HCT116 (cell line): ENCODE measurements around the gene KCNJ18. TPM values are rescaled to one million over a fixed set of nuclear protein-coding genes. Genes with fewer than 3 reads are reported as not detected.
"Not testable (repeated sequence)": the region's sequence is repeated elsewhere in the genome, so short reads cannot be mapped to it uniquely, and the experiment has no call there.

Experiments used
- ATAC-seq: fragments of 200-7000 bp; cut with Tn5 transposase; 2 replicates; pipeline ENCODE4 v1.9.1; 2020; ENCODE audit warnings: mild to moderate bottlenecking, moderate library complexity
- BruUV-seq: library from RNA; stranded (reverse); fragments of 400-500 nt; replicated peaks from 2 replicates; lab custom pipeline; 2021; lab: Mats Ljungman, UMichigan
- CTCF ChIA-PET: fragments of 300-600 bp; sonication (Branson Sonifier 250); formaldehyde crosslinking; loops from one replicate; lab custom pipeline; 2021; ENCODE audit warnings: antibody characterized with exemption; lab: Charles Lee
- POLR2A ChIA-PET: fragments of 300-600, 350-600 bp; sonication (Branson Sonifier 250); formaldehyde crosslinking; loops from one replicate; lab custom pipeline; 2021; ENCODE audit warnings: antibody characterized with exemption; lab: Charles Lee
- RAD21 ChIA-PET, 2 experiments: fragments of 300-600 bp; sonication (Branson Sonifier 250); formaldehyde crosslinking; loops; one replicate each; lab custom pipeline; 2023; ENCODE audit warnings: low total read pairs in 2 of 2; ENCODE audit not compliant: uncharacterized antibody in 2 of 2, unreplicated experiment in 2 of 2, low non-redundant PET in 1 of 2; lab: Charles Lee
- DNase-seq: peaks from one replicate; pipeline ENCODE4 v3.0.0-alpha.2; 2010; ENCODE audit warnings: low read depth, low spot score
- H2AFZ ChIP-seq: fragments of 200-600 bp; shearing (Covaris generic), sonication (generic); 2 replicates; pipeline ENCODE4 v1.6.1; 2017; ENCODE audit warnings: low read depth, mixed run types, mixed read lengths, antibody characterized with exemption, low read length; ENCODE audit not compliant: poor library complexity, severe bottlenecking
- H3K27ac ChIP-seq: 2 replicates; pipeline ENCODE4 v1.5.1; 2012; ENCODE audit warnings: low read depth, low read length
- H3K27me3 ChIP-seq: fragments of 200-600 bp; sonication (generic); 2 replicates; pipeline ENCODE4 v1.6.1; 2016; ENCODE audit warnings: mixed run types, low read length, mixed read lengths; ENCODE audit not compliant: insufficient read depth
- H3K36me3 ChIP-seq, 2 experiments: fragments of 200-500 bp in 1 of 2; fragments of 200-600 bp in 1 of 2; sonication (Bioruptor generic) in 1 of 2; sonication (generic) in 1 of 2; 2 replicates each; pipeline versions ENCODE4 v1.5.1 to v1.6.1; 2014 to 2016; ENCODE audit warnings: low read length in 2 of 2, inconsistent platforms in 1 of 2, mixed read lengths in 1 of 2, mixed run types in 1 of 2; ENCODE audit not compliant: insufficient read depth in 2 of 2, control insufficient read depth in 1 of 2
- H3K4me1 ChIP-seq, 2 experiments: fragments of 200-600 bp in 1 of 2; sonication (generic) in 1 of 2; 2 replicates each; pipeline versions ENCODE4 v1.5.1 to v1.6.1; 2012 to 2017; ENCODE audit warnings: low read length in 2 of 2, inconsistent platforms in 1 of 2, mild to moderate bottlenecking in 1 of 2, mixed read lengths in 1 of 2, mixed run types in 1 of 2, moderate library complexity in 1 of 2; ENCODE audit not compliant: insufficient read depth in 2 of 2, control insufficient read depth in 1 of 2
- H3K4me2 ChIP-seq: fragments of 200-600 bp; sonication (generic); 2 replicates; pipeline ENCODE4 v1.6.1; 2017; ENCODE audit warnings: mixed run types, low read length, mixed read lengths
- H3K4me3 ChIP-seq, 2 experiments: fragments of 200-600 bp in 1 of 2; sonication (generic) in 1 of 2; replicated peaks in 1 of 2; 2 replicates each; pipeline ENCODE4 v1.5.1; 2011 to 2016; ENCODE audit warnings: low read length in 2 of 2, control low read depth in 1 of 2, low read depth in 1 of 2, mild to moderate bottlenecking in 1 of 2, mixed read lengths in 1 of 2, mixed run types in 1 of 2
- H3K79me2 ChIP-seq: fragments of 200-600 bp; sonication (generic); 2 replicates; pipeline ENCODE4 v1.6.1; 2017; ENCODE audit warnings: mild to moderate bottlenecking, mixed run types, low read length, moderate library complexity, mixed read lengths; ENCODE audit not compliant: insufficient read depth
- H3K9ac ChIP-seq: fragments of 200-600 bp; sonication (generic); 2 replicates; pipeline ENCODE4 v1.6.1; 2016; ENCODE audit warnings: low read length, mixed read lengths
- H3K9me2 ChIP-seq: fragments of 200-600 bp; sonication (generic), shearing (Covaris generic); 2 replicates; pipeline ENCODE4 v1.6.1; 2017; ENCODE audit warnings: mixed run types, mild to moderate bottlenecking, moderate library complexity; ENCODE audit not compliant: insufficient read depth
- H3K9me3 ChIP-seq, 2 experiments: fragments of 200-500 bp in 1 of 2; fragments of 200-600 bp in 1 of 2; sonication (Bioruptor generic) in 1 of 2; sonication (generic) in 1 of 2; 2 replicates each; pipeline ENCODE4 v1.6.1; 2014 to 2017; ENCODE audit warnings: low read length in 2 of 2, mixed read lengths in 2 of 2, inconsistent platforms in 1 of 2, low read depth in 1 of 2, mild to moderate bottlenecking in 1 of 2, mixed run types in 1 of 2, moderate library complexity in 1 of 2; ENCODE audit not compliant: control insufficient read depth in 1 of 2, insufficient read depth in 1 of 2
- H4K20me1 ChIP-seq: fragments of 200-600 bp; sonication (generic), shearing (Covaris generic); 2 replicates; pipeline ENCODE4 v1.6.1; 2017; ENCODE audit warnings: mixed run types, mild to moderate bottlenecking, moderate library complexity; ENCODE audit not compliant: insufficient read depth
- intact Hi-C: fragments of 100-400 bp; cut with micrococcal nuclease; formaldehyde crosslinking; loops from 2 replicates; pipeline ENCODE4 v1.10.0; 2022
- total RNA-seq: library from RNA; stranded (reverse); gene quantifications from one replicate; pipeline ENCODE4 v1.2.1, GENCODE V29; 2021; ENCODE audit not compliant: unreplicated experiment

The KCNJ18 gene
- total RNA-seq, 1 experiment from 2014 or later = not detected

DNA sequence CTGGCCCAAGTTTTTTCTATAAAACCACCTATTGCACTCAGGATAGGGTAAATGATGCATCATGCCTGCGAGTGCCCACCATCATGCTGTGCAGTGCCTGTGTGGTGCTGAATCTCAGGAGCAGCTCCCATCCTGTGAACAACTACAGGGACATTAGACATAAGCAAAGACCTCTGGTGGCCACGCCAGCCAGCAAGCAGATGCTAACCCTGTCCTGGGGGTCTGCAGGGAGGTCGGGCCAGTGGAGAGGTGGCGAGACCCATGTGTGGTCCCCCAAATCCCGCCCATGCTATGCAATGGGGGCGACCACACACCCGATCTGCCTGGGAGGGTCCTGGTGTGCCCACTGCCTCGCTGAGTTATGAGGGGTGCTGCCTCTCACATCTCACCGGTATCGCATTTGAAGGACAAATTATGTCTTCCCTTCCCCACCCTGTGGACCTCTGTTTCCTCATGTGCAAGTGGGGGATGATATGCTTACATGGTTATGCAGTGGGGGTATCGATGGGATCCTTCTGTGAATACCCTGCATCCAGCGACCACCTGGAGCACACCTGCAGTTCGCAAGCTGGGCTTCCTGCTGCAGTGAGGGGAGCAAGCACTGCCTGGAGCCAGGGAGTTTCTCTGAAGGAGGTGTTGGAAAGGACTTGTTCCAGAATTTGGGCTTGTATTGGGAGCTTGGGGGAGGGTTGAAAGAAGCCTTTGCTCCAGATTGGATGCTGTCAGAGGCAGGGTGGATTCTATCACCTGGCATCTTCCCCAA, 23.4 kb upstream of the KCNJ18 start:
- ATAC-seq, DNase-seq, H3K9ac ChIP-seq, CTCF ChIA-PET, POLR2A ChIA-PET, H2AFZ ChIP-seq, BruUV-seq, H3K36me3 ChIP-seq, H4K20me1 ChIP-seq, H3K79me2 ChIP-seq, H3K9me2 ChIP-seq, H3K27me3 ChIP-seq, RAD21 ChIA-PET, H3K4me3 ChIP-seq, H3K27ac ChIP-seq, H3K4me1 ChIP-seq, H3K9me3 ChIP-seq, H3K4me2 ChIP-seq, intact Hi-C loops: not testable (repeated sequence)

DNA sequence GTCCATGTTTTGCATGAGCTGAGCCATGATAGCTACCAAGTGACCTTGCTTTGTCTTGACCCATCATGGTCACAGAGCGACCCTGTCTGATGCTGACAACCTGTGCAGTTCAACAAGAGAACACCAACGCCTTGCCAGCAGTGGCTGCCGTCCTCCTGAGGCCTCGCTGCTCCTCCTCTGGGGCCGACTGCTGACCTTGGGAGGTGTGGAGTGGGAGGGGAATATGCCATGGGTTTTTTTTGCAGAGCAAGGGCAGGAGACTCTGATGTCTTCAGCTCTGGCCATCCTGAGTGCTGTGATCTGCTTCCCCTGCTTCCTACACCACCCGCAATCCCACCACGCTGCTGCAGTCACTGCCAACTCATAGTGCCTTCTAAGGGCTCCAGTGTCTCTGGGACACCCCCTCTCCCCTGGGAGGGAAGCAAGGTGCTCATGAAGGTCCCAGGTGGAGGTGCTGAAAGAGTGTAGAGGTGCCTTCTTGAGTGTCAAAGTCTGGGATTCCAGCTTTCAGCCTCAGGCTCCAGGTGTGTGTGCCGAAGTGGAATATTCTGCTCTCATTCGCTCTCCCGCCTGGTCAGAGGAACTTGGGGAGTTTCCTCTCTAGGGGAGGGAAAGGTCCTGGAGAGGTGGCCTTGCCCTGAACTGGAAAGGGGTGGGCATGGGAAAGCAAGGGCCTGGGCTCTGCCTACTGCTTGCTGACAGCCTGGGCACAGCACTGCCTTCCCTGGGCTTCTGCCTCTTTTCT, 22.5 kb upstream of the KCNJ18 start:
- BruUV-seq, H3K9me2 ChIP-seq, H3K4me1 ChIP-seq, H4K20me1 ChIP-seq, H3K79me2 ChIP-seq, CTCF ChIA-PET, intact Hi-C loops, H3K9ac ChIP-seq, H3K36me3 ChIP-seq, DNase-seq, H2AFZ ChIP-seq, RAD21 ChIA-PET, H3K27me3 ChIP-seq, H3K27ac ChIP-seq, ATAC-seq, H3K4me2 ChIP-seq, H3K4me3 ChIP-seq, POLR2A ChIA-PET, H3K9me3 ChIP-seq: not testable (repeated sequence)

DNA sequence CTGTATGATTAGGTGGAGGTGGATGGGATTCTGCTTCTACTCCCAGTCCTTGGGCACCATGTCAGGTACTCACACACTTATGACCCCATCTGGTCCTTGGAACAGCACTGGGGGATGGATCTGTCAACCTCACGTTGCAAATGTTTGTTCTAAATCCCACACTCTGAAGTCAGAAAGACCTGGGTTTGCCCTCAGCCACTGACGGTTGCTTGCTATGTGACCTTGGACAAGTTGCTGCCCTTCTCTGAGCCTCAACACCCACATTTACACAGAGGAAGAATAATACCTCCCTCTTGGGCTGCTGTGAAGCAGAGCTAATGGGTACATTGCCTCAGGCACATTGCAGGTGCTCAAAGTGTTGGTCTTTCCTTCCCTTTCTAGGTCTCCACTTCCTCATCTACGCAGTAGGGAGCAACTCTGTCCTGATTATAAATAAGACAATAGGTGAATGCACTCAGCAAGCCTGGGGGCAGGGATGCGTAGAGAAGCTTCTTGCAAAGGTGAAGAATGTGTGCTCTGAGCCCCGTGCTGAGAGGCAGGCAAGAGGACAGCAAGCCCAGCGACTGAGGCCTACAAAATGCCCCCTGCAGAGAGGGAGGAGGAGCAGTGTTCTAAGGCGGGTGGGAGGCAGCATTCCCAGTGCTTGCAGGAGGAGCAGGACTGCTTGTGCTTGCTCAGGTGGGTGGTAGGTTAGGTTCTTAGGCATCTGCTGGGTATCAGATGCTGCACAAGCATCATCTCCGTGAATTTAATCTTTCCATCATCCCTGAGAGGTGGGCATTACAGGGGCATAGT, 21.8 kb upstream of the KCNJ18 start:
- intact Hi-C loops, BruUV-seq, H3K27ac ChIP-seq, DNase-seq, H3K9me3 ChIP-seq, H3K9me2 ChIP-seq, H3K4me1 ChIP-seq, H3K9ac ChIP-seq, POLR2A ChIA-PET, H3K36me3 ChIP-seq, H3K4me2 ChIP-seq, CTCF ChIA-PET, H3K4me3 ChIP-seq, H3K79me2 ChIP-seq, H4K20me1 ChIP-seq, ATAC-seq, RAD21 ChIA-PET, H3K27me3 ChIP-seq, H2AFZ ChIP-seq: not testable (repeated sequence)

DNA sequence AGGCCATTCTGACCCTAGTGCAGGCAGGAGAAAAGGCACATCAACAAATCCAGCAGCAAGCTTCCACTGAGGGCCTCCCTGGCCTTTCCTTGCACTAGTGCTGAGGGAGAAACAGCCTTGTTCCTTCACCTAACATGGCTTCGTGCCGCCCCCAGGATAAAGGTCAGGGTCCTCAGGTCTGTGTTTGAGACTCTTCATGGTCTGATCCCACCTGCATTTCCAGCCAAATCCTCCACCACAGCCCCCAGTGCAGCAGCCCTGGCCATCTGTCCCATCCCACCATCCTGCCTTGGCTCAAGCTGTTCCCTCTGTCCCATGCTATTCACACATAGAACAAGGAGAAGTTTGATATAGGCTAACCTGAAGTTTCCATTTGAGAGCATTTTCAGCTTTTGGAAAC, 20.9 kb upstream of the KCNJ18 start:
- ATAC-seq, H3K36me3 ChIP-seq, intact Hi-C loops, RAD21 ChIA-PET, H3K27ac ChIP-seq, H2AFZ ChIP-seq, H3K9me3 ChIP-seq, H3K27me3 ChIP-seq, POLR2A ChIA-PET, H3K4me2 ChIP-seq, H3K79me2 ChIP-seq, DNase-seq, H3K4me1 ChIP-seq, BruUV-seq, H4K20me1 ChIP-seq, CTCF ChIA-PET, H3K9me2 ChIP-seq, H3K9ac ChIP-seq, H3K4me3 ChIP-seq: not testable (repeated sequence)
